Sigmoid colon (tissue), 4 donors: Measurements from ENCODE around the gene TRABD2B.

ENCODE experiments used
- POLR2A ChIP-seq, 2 donors: fragments of 450-650 bp; IDR thresholded peaks; one replicate each; pipeline ENCODE4 v1.6.1; 2016; ENCODE audit warnings: antibody characterized with exemption in 2 of 2, mild to moderate bottlenecking in 2 of 2, moderate library complexity in 2 of 2
- POLR2AphosphoS5 ChIP-seq, 4 donors: sonication (generic); formaldehyde crosslinking; IDR thresholded peaks; one replicate each; pipeline ENCODE4 v1.6.1; 2017; ENCODE audit warnings: antibody characterized with exemption in 4 of 4
- TF ChIP-seq, protein P1 (sequence below), 4 experiments: fragments of 450-650 bp in 3 of 4; fragments of 200-600 bp in 1 of 4; IDR thresholded peaks; one replicate each; pipeline ENCODE4 v1.5.1; 2016 to 2019; ENCODE audit warnings: antibody characterized with exemption in 4 of 4, mild to moderate bottlenecking in 3 of 4, moderate library complexity in 2 of 4

DNA sequence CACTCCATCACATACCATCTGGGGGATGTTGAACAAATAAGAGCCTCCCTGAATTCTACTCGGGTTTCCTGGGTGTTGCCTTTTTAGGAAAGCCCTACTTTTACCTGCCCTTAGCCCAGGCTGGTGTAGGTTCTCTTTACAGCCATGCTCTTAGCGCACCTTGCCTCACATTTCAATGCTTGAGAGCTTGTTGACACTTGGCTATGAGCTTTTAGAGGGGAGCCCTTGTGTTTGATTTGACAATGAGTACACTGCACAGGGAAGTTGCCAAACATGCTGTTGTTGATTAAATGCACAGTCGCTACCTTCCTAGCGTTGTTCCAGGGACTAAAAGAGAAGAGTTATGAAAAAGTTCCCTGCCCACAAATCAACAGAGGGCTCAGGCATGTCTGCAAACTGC is 103.8 kb downstream of the TRABD2B start:
- no peak for TF ChIP-seq POLR2AphosphoS5 (IDR thresholded peaks at IDR 0.05)
- TF ChIP-seq, protein P1, sequence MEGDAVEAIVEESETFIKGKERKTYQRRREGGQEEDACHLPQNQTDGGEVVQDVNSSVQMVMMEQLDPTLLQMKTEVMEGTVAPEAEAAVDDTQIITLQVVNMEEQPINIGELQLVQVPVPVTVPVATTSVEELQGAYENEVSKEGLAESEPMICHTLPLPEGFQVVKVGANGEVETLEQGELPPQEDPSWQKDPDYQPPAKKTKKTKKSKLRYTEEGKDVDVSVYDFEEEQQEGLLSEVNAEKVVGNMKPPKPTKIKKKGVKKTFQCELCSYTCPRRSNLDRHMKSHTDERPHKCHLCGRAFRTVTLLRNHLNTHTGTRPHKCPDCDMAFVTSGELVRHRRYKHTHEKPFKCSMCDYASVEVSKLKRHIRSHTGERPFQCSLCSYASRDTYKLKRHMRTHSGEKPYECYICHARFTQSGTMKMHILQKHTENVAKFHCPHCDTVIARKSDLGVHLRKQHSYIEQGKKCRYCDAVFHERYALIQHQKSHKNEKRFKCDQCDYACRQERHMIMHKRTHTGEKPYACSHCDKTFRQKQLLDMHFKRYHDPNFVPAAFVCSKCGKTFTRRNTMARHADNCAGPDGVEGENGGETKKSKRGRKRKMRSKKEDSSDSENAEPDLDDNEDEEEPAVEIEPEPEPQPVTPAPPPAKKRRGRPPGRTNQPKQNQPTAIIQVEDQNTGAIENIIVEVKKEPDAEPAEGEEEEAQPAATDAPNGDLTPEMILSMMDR (IDR thresholded peaks at IDR 0.05), result no peak
- no peak for TF ChIP-seq POLR2A (IDR thresholded peaks at IDR 0.05)
